WERI-Rb-1 (cell line): ENCODE data around the gene EVL.
A peak's percentile ranks its signal among the peaks of the same experiment; 100 is the strongest.
"Not testable (repeated sequence)": the region's sequence is repeated elsewhere in the genome, so short reads cannot be mapped to it uniquely, and the experiment has no call there.

Experiments
- DNase-seq: peaks from one replicate; pipeline ENCODE4 v3.0.0-alpha.2; 2020
- H3K27ac ChIP-seq: fragments of 250-450 bp; sonication (Bioruptor Pico); 2 replicates; pipeline ENCODE4 v1.5.1; 2020; ENCODE audit warnings: mild to moderate bottlenecking, moderate library complexity
- H3K27me3 ChIP-seq: fragments of 250-450 bp; sonication (Bioruptor Pico); 2 replicates; pipeline ENCODE4 v1.5.1; 2021; ENCODE audit warnings: mild to moderate bottlenecking, low read depth, moderate library complexity; ENCODE audit not compliant: insufficient read depth, severe bottlenecking
- H3K36me3 ChIP-seq: fragments of 250-450 bp; sonication (Bioruptor Pico); 2 replicates; pipeline ENCODE4 v1.5.1; 2020; ENCODE audit warnings: mild to moderate bottlenecking, moderate library complexity
- H3K4me3 ChIP-seq: 2 replicates; pipeline ENCODE4 v1.5.1; 2011; ENCODE audit warnings: low read depth, mild to moderate bottlenecking, control low read depth, low read length
- H3K9me3 ChIP-seq: fragments of 250-450 bp; sonication (Bioruptor Pico); 2 replicates; pipeline ENCODE4 v1.5.1; 2021; ENCODE audit warnings: mild to moderate bottlenecking, moderate library complexity; ENCODE audit not compliant: severe bottlenecking
- TF ChIP-seq, protein P1 (sequence below): IDR thresholded peaks from 2 replicates; pipeline ENCODE4 v1.5.1; 2011; ENCODE audit warnings: low read depth, mild to moderate bottlenecking, control low read depth, inconsistent platforms, low read length

Gene EVL

GRCh38 chr14:100020629-100021028 lies 44.6 kb upstream of the EVL start:
- no peak overlapping the region for H3K4me3 ChIP-seq
- DNase-seq = no peak
- H3K9me3 ChIP-seq = no peaks in the 10 kb centered on the region
- no peaks in the 10 kb centered on the region for H3K27me3 ChIP-seq
- no peak overlapping the region for H3K27ac ChIP-seq
- TF ChIP-seq, protein P1, sequence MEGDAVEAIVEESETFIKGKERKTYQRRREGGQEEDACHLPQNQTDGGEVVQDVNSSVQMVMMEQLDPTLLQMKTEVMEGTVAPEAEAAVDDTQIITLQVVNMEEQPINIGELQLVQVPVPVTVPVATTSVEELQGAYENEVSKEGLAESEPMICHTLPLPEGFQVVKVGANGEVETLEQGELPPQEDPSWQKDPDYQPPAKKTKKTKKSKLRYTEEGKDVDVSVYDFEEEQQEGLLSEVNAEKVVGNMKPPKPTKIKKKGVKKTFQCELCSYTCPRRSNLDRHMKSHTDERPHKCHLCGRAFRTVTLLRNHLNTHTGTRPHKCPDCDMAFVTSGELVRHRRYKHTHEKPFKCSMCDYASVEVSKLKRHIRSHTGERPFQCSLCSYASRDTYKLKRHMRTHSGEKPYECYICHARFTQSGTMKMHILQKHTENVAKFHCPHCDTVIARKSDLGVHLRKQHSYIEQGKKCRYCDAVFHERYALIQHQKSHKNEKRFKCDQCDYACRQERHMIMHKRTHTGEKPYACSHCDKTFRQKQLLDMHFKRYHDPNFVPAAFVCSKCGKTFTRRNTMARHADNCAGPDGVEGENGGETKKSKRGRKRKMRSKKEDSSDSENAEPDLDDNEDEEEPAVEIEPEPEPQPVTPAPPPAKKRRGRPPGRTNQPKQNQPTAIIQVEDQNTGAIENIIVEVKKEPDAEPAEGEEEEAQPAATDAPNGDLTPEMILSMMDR = no peak
- no peaks in the 10 kb centered on the region for H3K36me3 ChIP-seq

GRCh38 chr14:100022772-100023451 lies 42.3 kb upstream of the EVL start:
- no peak overlapping the region for H3K4me3 ChIP-seq
- no peaks in the 10 kb centered on the region for H3K27me3 ChIP-seq
- H3K9me3 ChIP-seq = no peaks in the 10 kb centered on the region
- no peaks in the 10 kb centered on the region for H3K36me3 ChIP-seq
- no peak for DNase-seq
- no peak overlapping the region for H3K27ac ChIP-seq
- TF ChIP-seq, protein P1 = no peak

GRCh38 chr14:100025111-100025510 lies 40.1 kb upstream of the EVL start:
- Histone ChIP-seq H3K4me3 (no peak overlapping the region), H3K9me3 (no peaks in the 10 kb centered on the region), H3K27ac (no peak overlapping the region), H3K36me3 (no peaks in the 10 kb centered on the region; the same call in 1 of the 2 replicates), H3K27me3 (no peaks in the 10 kb centered on the region)
- peak; percentile 64 for DNase-seq
- TF ChIP-seq, protein P1 = peak; percentile 75

- no peak for DNase-seq
- Histone ChIP-seq H3K27me3 (no peaks in the 10 kb centered on the region), H3K4me3 (no peak overlapping the region), H3K9me3 (no peaks in the 10 kb centered on the region), H3K36me3 (no peaks in the 10 kb centered on the region; the same call in none of the 2 replicates), H3K27ac (no peak overlapping the region)
- TF ChIP-seq, protein P1 = no peak
Observed at GRCh38 chr14:100027771-100028490, 37.3 kb upstream of the EVL start.

GRCh38 chr14:100028990-100029677 lies 36.1 kb upstream of the EVL start:
- no peak overlapping the region for H3K4me3 ChIP-seq
- H3K27me3 ChIP-seq = no peaks in the 10 kb centered on the region
- TF ChIP-seq, protein P1 = no peak
- DNase-seq = no peak
- no peaks in the 10 kb centered on the region for H3K9me3 ChIP-seq
- H3K36me3 ChIP-seq = no peaks in the 10 kb centered on the region; the same call in none of the 2 replicates
- H3K27ac ChIP-seq = no peak overlapping the region

GRCh38 chr14:100030006-100030405 lies 35.2 kb upstream of the EVL start:
- not testable (repeated sequence) for DNase-seq, H3K36me3 ChIP-seq, H3K9me3 ChIP-seq, H3K27me3 ChIP-seq, H3K27ac ChIP-seq, H3K4me3 ChIP-seq
